ENCODE data around the gene ATPAF1.

DNA sequence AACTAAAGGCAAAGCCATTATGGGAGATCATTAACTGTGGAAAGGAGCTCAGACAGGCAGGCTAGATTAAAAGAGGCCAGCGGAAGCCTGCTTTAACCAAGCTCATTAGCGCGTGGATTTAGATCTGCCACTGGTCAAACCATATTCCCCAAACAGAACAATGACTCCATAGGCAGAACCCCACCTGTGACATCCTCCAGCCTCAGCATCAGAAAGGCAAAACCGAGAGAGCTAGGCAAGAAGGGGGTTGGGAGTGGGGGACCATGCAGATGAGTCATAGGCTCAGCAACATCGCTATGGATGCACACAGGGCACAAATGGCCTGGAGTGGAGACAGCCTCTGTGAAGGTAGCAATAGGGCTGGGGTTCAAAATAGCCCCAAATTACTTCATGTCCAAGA, 84.7 kb downstream of the ATPAF1 start:
- TF ChIP-seq EZH2 (IDR thresholded peaks at IDR 0.05; ENCODE audit: insufficient read depth, poor library complexity, severe bottlenecking) (no peak), EZH2phosphoT487 (IDR thresholded peaks at IDR 0.05; ENCODE audit: insufficient read depth, low read depth) (no peak)

Data from GM23248 (cell line).